ENCODE results near the gene IDS.
"Not testable (repeated sequence)": the region's sequence is repeated elsewhere in the genome, so short reads cannot be mapped to it uniquely, and the experiment has no call there.

The IDS gene, protein sequence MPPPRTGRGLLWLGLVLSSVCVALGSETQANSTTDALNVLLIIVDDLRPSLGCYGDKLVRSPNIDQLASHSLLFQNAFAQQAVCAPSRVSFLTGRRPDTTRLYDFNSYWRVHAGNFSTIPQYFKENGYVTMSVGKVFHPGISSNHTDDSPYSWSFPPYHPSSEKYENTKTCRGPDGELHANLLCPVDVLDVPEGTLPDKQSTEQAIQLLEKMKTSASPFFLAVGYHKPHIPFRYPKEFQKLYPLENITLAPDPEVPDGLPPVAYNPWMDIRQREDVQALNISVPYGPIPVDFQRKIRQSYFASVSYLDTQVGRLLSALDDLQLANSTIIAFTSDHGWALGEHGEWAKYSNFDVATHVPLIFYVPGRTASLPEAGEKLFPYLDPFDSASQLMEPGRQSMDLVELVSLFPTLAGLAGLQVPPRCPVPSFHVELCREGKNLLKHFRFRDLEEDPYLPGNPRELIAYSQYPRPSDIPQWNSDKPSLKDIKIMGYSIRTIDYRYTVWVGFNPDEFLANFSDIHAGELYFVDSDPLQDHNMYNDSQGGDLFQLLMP

GRCh38 chrX:149504915-149505651 lies at the start of gene IDS:
IDS (minus strand) TSS chrX:149505306; CDS start chrX:149505137, 169 bp downstream.
- DNase-seq, result peak; percentile 86

DNA sequence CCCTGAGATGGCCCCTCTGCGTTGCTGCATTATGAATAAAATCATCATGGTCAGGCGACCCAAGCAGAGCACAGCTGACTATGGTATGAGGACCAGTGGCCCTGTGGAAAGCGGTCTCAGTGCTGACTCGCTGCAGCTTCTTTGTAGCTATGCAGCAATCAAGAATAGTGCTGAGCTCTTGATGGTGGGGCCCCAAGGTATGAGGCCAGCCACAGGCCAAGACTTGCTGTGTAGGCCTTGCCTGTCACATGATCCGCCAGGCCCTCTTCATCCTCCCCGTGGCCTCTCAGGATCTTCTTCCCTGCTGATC lies 46.8 kb upstream of the IDS start:
- DNase-seq, result not testable (repeated sequence)

GRCh38 chrX:149551245-149551938 lies 46.3 kb upstream of the IDS start:
- not testable (repeated sequence) for DNase-seq

GRCh38 chrX:149550454-149550853 lies 45.3 kb upstream of the IDS start:
- not testable (repeated sequence) for DNase-seq

- not testable (repeated sequence) for DNase-seq
Observed at GRCh38 chrX:149549701-149550100, 44.6 kb upstream of the IDS start, which contains the start of gene HSFX3. HSFX3 (minus strand) TSS chrX:149549924; CDS start chrX:149549852, 72 bp downstream.

DNA sequence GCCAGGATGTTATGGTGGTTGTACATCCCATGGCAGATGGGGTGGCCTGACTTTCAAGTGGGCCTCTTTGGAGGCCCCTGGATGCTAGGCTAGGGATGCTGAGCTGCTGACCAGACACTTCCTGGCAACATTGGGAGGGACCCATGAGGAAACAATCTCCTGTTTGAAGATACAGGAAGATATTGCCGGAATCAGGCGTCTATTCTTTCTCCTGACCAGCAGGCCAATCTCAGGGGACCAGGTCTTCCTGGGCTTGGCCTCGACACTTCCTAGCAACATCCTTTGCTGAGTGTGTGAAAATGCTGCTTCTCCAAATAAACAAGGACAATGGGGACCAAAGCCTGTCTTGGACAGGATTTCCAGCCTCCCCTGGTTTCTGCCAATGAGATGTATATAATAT lies 42.7 kb upstream of the IDS start:
- DNase-seq, result not testable (repeated sequence)

DNA sequence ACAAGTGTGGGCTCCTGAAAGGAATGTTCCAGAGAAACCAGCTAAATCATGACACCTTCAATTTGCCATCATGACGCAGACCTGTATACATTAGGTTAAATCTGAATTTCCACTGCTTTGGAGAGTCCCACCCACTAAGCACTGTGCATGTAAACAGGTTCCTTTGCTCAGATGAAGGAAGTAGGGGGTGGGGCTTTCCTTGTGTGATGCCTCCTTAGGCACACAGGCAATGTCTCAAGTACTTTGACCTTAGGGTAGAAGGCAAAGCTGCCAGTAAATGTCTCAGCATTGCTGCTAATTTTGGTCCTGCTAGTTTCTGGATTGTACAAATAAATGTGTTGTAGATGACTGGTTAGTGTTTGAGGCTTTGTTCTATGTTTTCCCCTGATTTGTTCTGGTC lies 41.9 kb upstream of the IDS start:
- not testable (repeated sequence) for DNase-seq

GRCh38 chrX:149545545-149546543 lies 40.7 kb upstream of the IDS start:
- DNase-seq, result not testable (repeated sequence)

GRCh38 chrX:149541521-149542047 lies 36.5 kb upstream of the IDS start:
- no peak for DNase-seq

GRCh38 chrX:149540621-149541520 lies 35.8 kb upstream of the IDS start, which contains the start of gene EOLA1:
EOLA1 (plus strand) TSS chrX:149541012; CDS start chrX:149545631, 4,619 bp downstream.
- peak; percentile 94 for DNase-seq

GRCh38 chrX:149540131-149540620 lies 35.1 kb upstream of the IDS start:
- DNase-seq, result peak; percentile 87

GRCh38 chrX:149539283-149540130 lies 34.4 kb upstream of the IDS start:
- DNase-seq, result peak; percentile 96

DNA sequence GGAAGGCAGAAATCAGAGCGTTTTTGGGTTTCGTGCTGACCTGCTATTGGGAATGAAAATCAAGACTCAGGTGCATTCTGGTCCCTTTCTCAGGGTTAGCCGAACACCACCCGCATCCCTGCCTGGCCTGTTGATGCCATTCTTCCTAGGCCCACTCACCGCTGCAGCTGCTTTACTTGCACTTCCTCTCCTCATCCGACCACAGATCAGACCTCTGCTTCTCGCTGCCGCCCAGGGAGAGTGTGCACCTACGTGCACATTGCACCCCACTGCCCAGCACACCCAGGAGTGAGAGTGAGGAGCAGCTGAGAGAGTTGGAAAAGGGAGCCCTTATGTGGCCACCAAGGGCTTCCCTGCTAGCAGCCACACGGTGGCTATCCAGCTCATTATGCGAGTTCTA lies 32.4 kb upstream of the IDS start:
- not testable (repeated sequence) for DNase-seq

GRCh38 chrX:149534926-149535602 lies 30.0 kb upstream of the IDS start:
- DNase-seq, result not testable (repeated sequence)

DNA sequence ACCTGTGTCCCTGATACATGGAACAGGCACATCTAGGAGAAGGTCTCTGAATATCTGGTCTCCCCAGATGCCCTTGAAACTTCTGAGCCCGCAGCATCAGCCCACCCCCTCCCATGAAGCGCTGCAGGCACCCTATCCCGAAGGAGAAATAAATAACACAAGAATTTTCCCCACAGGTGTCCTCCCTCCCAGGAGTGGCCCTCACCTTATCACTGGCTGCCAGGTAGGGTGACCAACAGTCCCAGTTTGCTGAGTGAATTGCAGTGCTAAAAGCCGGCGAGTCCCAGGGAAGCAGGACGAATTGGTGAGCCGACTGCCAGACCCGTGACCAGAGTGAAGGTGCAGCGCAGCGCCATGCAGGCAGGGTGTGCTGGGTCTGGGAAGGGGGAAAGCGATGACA lies 28.9 kb upstream of the IDS start:
- not testable (repeated sequence) for DNase-seq

DNA sequence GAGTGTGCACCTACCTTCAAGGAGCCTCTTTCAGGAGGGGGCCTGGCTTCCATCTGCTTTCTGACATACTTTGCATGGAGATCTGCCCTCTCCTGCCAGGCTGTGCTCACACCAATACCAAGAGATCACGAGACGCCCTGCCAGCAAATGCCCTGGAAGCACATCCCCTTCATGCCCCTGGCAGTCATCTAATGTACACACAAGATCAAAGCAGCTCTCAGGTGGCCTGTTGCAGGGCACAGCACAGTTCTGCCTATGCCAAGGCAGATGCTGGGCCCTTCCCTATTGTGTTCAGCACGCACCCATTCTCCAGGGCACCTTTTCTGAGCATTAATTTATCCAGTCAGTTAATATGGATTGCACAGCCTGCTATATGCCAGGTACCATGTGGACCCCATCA lies 27.8 kb upstream of the IDS start:
- not testable (repeated sequence) for DNase-seq

DNA sequence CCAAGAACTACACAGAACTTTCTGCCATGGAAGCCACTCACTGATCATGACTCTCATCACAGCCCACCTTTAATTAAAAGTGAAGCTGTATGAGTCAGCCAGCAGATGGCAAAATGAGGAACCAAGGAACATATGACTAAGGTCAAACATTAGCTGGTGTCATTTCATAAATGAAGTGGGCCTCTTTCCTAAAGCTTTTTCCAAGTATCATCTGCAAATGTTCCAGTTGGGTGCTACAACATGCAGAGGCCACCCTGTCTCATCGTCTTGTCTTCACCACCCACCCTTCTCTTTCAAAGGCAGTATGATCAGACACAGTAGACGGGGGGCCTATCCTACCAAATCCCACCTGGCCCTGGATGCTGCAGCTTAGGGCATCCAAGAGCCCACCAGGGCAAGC lies 26.5 kb upstream of the IDS start:
- no peak for DNase-seq

GRCh38 chrX:149528381-149528780 lies 23.3 kb upstream of the IDS start:
- no peak for DNase-seq

DNA sequence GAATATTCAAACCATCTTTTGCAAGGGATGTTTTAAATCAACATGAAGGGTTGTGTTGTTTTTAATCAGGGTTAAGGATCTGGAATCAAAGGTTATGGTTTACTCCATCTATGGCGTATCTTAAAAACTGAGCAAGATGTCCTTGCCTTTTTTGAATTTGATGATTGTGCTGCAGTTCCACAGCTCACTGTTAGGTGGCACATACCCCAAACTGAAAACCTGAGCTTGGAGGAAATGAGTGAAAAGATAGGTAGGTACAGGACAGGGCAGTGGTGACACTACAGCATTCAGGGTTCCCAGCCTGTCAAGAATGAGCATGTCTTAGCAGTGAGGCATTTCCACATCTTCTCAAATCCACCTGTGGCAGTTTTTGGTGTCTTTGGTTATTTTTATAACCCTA lies 22.6 kb upstream of the IDS start:
- DNase-seq, result peak; percentile 12

Data from NCI-H774 (cell line).